Mesothelial cell of epicardium (in vitro differentiated cells): Measurements from ENCODE around the gene GPRIN3. TPM values are rescaled to one million over a fixed set of nuclear protein-coding genes. Genes with fewer than 3 reads are reported as not detected.

Experiments
- DNase-seq, 2 experiments: peaks; one replicate each; pipeline ENCODE4 v3.0.0; 2021; ENCODE audit warnings: low spot score in 2 of 2; ENCODE audit not compliant: unreplicated experiment in 2 of 2
- H3K27ac Mint-ChIP-seq: 2 replicates; pipeline ENCODE4 v1.8.0; 2021; ENCODE audit warnings: mixed read lengths
- H3K27me3 Mint-ChIP-seq: 2 replicates; pipeline ENCODE4 v1.8.0; 2021; ENCODE audit warnings: low read depth, mixed read lengths
- H3K36me3 Mint-ChIP-seq: 2 replicates; pipeline ENCODE4 v1.8.0; 2021; ENCODE audit warnings: mixed read lengths
- H3K4me1 Mint-ChIP-seq: 2 replicates; pipeline ENCODE4 v1.8.0; 2021; ENCODE audit warnings: mixed read lengths
- H3K4me3 Mint-ChIP-seq: 2 replicates; pipeline ENCODE4 v1.8.0; 2021; ENCODE audit warnings: mild to moderate bottlenecking, moderate library complexity, mixed read lengths
- H3K9me3 Mint-ChIP-seq: 2 replicates; pipeline ENCODE4 v1.8.0; 2021; ENCODE audit warnings: mixed read lengths
- total RNA-seq: library from RNA; stranded (reverse); gene quantifications from 3 replicates; pipeline ENCODE4 v1.2.1, GENCODE V29; 2021
- TF ChIP-seq, protein P1 (sequence below): fragments of 200-600 bp; sonication (generic); IDR thresholded peaks from one replicate; pipeline ENCODE4 v1.5.0; 2021; ENCODE audit warnings: antibody characterized with exemption; ENCODE audit not compliant: unreplicated experiment

The GPRIN3 gene
- total RNA-seq, 1 donor from 2014 or later, result 1.5 TPM

DNA sequence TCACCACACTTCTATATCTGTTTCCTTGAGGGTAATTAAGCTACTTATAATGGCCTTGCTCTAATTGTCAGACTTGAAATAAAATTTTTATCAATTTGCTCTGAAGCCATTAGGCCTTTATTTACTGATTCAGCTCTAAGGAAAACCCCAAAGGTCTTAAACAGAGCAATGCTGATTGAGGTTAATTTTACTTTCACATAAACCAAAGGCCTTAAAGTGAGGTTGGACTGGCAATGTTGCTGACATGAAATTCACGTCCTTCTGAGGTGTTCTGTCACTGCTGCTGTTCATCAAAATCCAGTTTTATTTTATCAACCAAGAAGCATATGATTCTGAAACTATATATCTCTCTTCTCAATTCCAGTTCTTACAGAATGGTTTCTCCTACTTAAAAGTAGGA lies 21.7 kb upstream of the GPRIN3 start:
- no peaks in the 10 kb centered on the region for H3K4me1 Mint-ChIP-seq
- no peaks in the 10 kb centered on the region for H3K36me3 Mint-ChIP-seq
- H3K4me3 Mint-ChIP-seq, result no peak overlapping the region
- TF ChIP-seq, protein P1, sequence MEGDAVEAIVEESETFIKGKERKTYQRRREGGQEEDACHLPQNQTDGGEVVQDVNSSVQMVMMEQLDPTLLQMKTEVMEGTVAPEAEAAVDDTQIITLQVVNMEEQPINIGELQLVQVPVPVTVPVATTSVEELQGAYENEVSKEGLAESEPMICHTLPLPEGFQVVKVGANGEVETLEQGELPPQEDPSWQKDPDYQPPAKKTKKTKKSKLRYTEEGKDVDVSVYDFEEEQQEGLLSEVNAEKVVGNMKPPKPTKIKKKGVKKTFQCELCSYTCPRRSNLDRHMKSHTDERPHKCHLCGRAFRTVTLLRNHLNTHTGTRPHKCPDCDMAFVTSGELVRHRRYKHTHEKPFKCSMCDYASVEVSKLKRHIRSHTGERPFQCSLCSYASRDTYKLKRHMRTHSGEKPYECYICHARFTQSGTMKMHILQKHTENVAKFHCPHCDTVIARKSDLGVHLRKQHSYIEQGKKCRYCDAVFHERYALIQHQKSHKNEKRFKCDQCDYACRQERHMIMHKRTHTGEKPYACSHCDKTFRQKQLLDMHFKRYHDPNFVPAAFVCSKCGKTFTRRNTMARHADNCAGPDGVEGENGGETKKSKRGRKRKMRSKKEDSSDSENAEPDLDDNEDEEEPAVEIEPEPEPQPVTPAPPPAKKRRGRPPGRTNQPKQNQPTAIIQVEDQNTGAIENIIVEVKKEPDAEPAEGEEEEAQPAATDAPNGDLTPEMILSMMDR, result no peak
- no peak overlapping the region for H3K27ac Mint-ChIP-seq
- no peak for DNase-seq
- H3K9me3 Mint-ChIP-seq, result peaks cover 8% of the 10 kb centered on the region
- H3K27me3 Mint-ChIP-seq, result no peaks in the 10 kb centered on the region

GRCh38 chr4:89324671-89325070 lies 17.1 kb upstream of the GPRIN3 start:
- TF ChIP-seq, protein P1, result no peak
- peaks cover 3% of the 10 kb centered on the region for H3K4me1 Mint-ChIP-seq
- H3K36me3 Mint-ChIP-seq, result no peaks in the 10 kb centered on the region
- no peak overlapping the region for H3K4me3 Mint-ChIP-seq
- H3K9me3 Mint-ChIP-seq, result peaks cover 8% of the 10 kb centered on the region
- peaks cover 2% of the 10 kb centered on the region for H3K27me3 Mint-ChIP-seq
- no peak overlapping the region for H3K27ac Mint-ChIP-seq
- no peak for DNase-seq

- no peak overlapping the region for H3K4me3 Mint-ChIP-seq
- H3K36me3 Mint-ChIP-seq, result no peaks in the 10 kb centered on the region
- H3K27me3 Mint-ChIP-seq, result peaks cover 2% of the 10 kb centered on the region
- no peak overlapping the region for H3K27ac Mint-ChIP-seq
- H3K9me3 Mint-ChIP-seq, result no peaks in the 10 kb centered on the region
- TF ChIP-seq, protein P1, result no peak
- no peak for DNase-seq
- peaks cover 3% of the 10 kb centered on the region for H3K4me1 Mint-ChIP-seq
Measured at GRCh38 chr4:89322671-89323070, 15.1 kb upstream of the GPRIN3 start.

DNA sequence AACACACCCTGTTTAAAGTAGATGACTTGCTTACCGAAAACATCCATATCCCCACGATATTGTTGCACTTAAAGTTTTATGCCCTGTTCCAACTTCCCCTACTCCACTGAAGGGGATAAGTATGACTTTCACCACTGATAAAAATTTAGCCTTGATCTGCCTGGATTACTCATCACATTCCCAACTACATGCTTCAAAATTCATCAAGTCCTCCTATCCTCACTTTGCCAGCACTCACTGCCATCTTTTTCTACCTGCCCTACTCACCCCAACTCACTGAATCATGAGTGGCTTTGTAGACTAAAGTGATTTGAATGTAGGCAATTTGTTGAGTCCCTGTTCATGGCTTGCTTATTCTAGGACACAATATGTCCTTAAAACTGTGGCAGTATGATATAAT lies 12.2 kb upstream of the GPRIN3 start:
- Mint-ChIP-seq H3K27me3 (peaks cover 2% of the 10 kb centered on the region), H3K9me3 (no peaks in the 10 kb centered on the region)

GRCh38 chr4:89316931-89317366 lies 9.3 kb upstream of the GPRIN3 start:
- no peak overlapping the region for H3K27ac Mint-ChIP-seq
- H3K4me1 Mint-ChIP-seq, result no peaks in the 10 kb centered on the region

More for the DNA sequence above, 12.2 kb upstream of the GPRIN3 start:
- no peak overlapping the region for H3K27ac Mint-ChIP-seq
- TF ChIP-seq, protein P1, result no peak
- DNase-seq, result no peak
- H3K4me3 Mint-ChIP-seq, result no peak overlapping the region
- H3K4me1 Mint-ChIP-seq, result peaks cover 3% of the 10 kb centered on the region
- H3K36me3 Mint-ChIP-seq, result no peaks in the 10 kb centered on the region

More at GRCh38 chr4:89316931-89317366, 9.3 kb upstream of the GPRIN3 start:
- Mint-ChIP-seq H3K4me3 (no peak overlapping the region), H3K36me3 (no peaks in the 10 kb centered on the region), H3K27me3 (no peaks in the 10 kb centered on the region), H3K9me3 (no peaks in the 10 kb centered on the region)
- no peak for DNase-seq
- TF ChIP-seq, protein P1, result no peak
